ENCODE data around the gene CCDC39.

Gene CCDC39

GRCh38 chr3:180679178-180680096, at the start of gene CCDC39:
CCDC39 (minus strand) TSS chr3:180679489; CDS start chr3:180679380, 109 bp downstream.
- peak; percentile 77 for DNase-seq

- no peak for DNase-seq
Measured at GRCh38 chr3:180720012-180720411, 40.7 kb upstream of the CCDC39 start.

- DNase-seq: no peak
Measured at GRCh38 chr3:180707896-180708295, 28.6 kb upstream of the CCDC39 start.

GRCh38 chr3:180705619-180706018, 26.3 kb upstream of the CCDC39 start:
- DNase-seq: no peak

GRCh38 chr3:180704532-180704931, 25.2 kb upstream of the CCDC39 start:
- DNase-seq: no peak

GRCh38 chr3:180700941-180701340, 21.7 kb upstream of the CCDC39 start:
- no peak for DNase-seq

GRCh38 chr3:180698760-180699270, 19.5 kb upstream of the CCDC39 start:
- DNase-seq: no peak

GRCh38 chr3:180694321-180694720, 15.0 kb upstream of the CCDC39 start:
- DNase-seq: no peak

GRCh38 chr3:180693656-180694055, 14.4 kb upstream of the CCDC39 start:
- DNase-seq: no peak

- no peak for DNase-seq
Measured at GRCh38 chr3:180690061-180690460, 10.8 kb upstream of the CCDC39 start.

- DNase-seq: no peak
Measured at GRCh38 chr3:180684807-180685206, 5.5 kb upstream of the CCDC39 start.

- no peak for DNase-seq
Measured at GRCh38 chr3:180683816-180684215, 4.5 kb upstream of the CCDC39 start.

GRCh38 chr3:180680097-180680430, 775 bp upstream of the CCDC39 start:
- DNase-seq: peak; percentile 22

GRCh38 chr3:180678231-180678630, 1.1 kb downstream of the CCDC39 start:
- no peak for DNase-seq

- DNase-seq: no peak
Measured at GRCh38 chr3:180661444-180661843, 17.8 kb downstream of the CCDC39 start.

- DNase-seq: no peak
Measured at GRCh38 chr3:180657094-180657493, 22.2 kb downstream of the CCDC39 start.

- no peak for DNase-seq
Measured at GRCh38 chr3:180656406-180656805, 22.9 kb downstream of the CCDC39 start.

GRCh38 chr3:180646187-180646790, 33.0 kb downstream of the CCDC39 start:
- DNase-seq: no peak

GRCh38 chr3:180640987-180641386, 38.3 kb downstream of the CCDC39 start:
- DNase-seq: no peak

- DNase-seq: no peak
Measured at GRCh38 chr3:180633722-180634121, 45.6 kb downstream of the CCDC39 start.

- no peak for DNase-seq
Measured at GRCh38 chr3:180631317-180631716, 48.0 kb downstream of the CCDC39 start.

- no peak for DNase-seq
Measured at GRCh38 chr3:180630371-180630770, 48.9 kb downstream of the CCDC39 start.

- DNase-seq: no peak
Measured at GRCh38 chr3:180626844-180627243, 52.4 kb downstream of the CCDC39 start.

GRCh38 chr3:180624714-180625113, 54.6 kb downstream of the CCDC39 start:
- no peak for DNase-seq
